C4-2B (cell line): ENCODE measurements around the gene ATP6V1G3.

Experiments used
- H3K27ac ChIP-seq: fragments of 450-650 bp; 2 replicates; pipeline ENCODE4 v1.5.1; 2017
- CTCF ChIP-seq: fragments of 450-650 bp; conservative IDR thresholded peaks from 2 replicates; pipeline ENCODE4 v1.5.1; 2017; ENCODE audit warnings: mild to moderate bottlenecking
- ZFX ChIP-seq: fragments of 450-650 bp; IDR thresholded peaks from 2 replicates; pipeline ENCODE4 v1.6.1; 2017

ATP6V1G3 gene

GRCh38 chr1:198497326-198498102, 43.0 kb downstream of the ATP6V1G3 start:
- TF ChIP-seq CTCF (no peak), ZFX (no peak)
- H3K27ac ChIP-seq = no peak overlapping the region

- no peak overlapping the region for H3K27ac ChIP-seq
- no peak for TF ChIP-seq CTCF
- TF ChIP-seq ZFX = no peak
Measured at GRCh38 chr1:198496216-198497143, 44.0 kb downstream of the ATP6V1G3 start.

- TF ChIP-seq ZFX = no peak
- no peak for TF ChIP-seq CTCF
Measured at GRCh38 chr1:198495631-198496030, 44.8 kb downstream of the ATP6V1G3 start.

GRCh38 chr1:198494658-198495103, 45.8 kb downstream of the ATP6V1G3 start:
- H3K27ac ChIP-seq = no peak overlapping the region
- TF ChIP-seq CTCF = no peak
- TF ChIP-seq ZFX = no peak

More at GRCh38 chr1:198495631-198496030, 44.8 kb downstream of the ATP6V1G3 start:
- H3K27ac ChIP-seq = no peak overlapping the region

- no peak for TF ChIP-seq CTCF
- TF ChIP-seq ZFX = no peak
- H3K27ac ChIP-seq = no peak overlapping the region
Measured at GRCh38 chr1:198494139-198494538, 46.3 kb downstream of the ATP6V1G3 start.

- TF ChIP-seq CTCF (no peak), ZFX (no peak)
- H3K27ac ChIP-seq = no peak overlapping the region
Measured at GRCh38 chr1:198493329-198493728, 47.2 kb downstream of the ATP6V1G3 start.

GRCh38 chr1:198492872-198493271, 47.6 kb downstream of the ATP6V1G3 start:
- no peak overlapping the region for H3K27ac ChIP-seq
- TF ChIP-seq CTCF (no peak), ZFX (no peak)
